HG02943 (cell line): Measurements from ENCODE around the gene LRFN5.
"Not testable (repeated sequence)": the region's sequence is repeated elsewhere in the genome, so short reads cannot be mapped to it uniquely, and the experiment has no call there.

Experiments
- ATAC-seq: cut with Tn5 transposase; IDR thresholded peaks from one replicate; pipeline ENCODE4 v1.9.1; 2021; ENCODE audit warnings: mild to moderate bottlenecking, low read depth, moderate library complexity; ENCODE audit not compliant: unreplicated experiment

The LRFN5 gene

GRCh38 chr14:41873686-41874317 is 267.1 kb downstream of the LRFN5 start:
- ATAC-seq = no peak

- no peak for ATAC-seq
Observed at GRCh38 chr14:41875116-41875515, 268.4 kb downstream of the LRFN5 start.

DNA sequence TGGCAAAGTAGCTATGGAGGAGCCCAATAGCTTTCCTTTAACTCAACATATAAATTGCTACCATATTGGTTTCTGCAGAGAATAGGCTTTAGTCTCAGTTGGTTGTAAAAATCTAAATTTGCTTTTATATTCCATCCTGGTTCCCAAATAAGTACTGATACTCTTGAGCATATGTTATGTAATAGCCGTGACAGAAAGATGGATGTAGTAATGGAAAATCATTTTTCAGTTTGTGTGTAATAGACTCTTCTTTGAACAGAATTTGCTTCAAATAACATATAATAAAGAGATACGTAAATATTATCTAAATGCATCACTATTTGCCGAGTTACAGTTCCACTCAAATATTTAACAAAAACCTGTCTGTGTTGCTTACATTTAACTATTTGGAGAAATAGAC is 271.6 kb downstream of the LRFN5 start:
- no peak for ATAC-seq

DNA sequence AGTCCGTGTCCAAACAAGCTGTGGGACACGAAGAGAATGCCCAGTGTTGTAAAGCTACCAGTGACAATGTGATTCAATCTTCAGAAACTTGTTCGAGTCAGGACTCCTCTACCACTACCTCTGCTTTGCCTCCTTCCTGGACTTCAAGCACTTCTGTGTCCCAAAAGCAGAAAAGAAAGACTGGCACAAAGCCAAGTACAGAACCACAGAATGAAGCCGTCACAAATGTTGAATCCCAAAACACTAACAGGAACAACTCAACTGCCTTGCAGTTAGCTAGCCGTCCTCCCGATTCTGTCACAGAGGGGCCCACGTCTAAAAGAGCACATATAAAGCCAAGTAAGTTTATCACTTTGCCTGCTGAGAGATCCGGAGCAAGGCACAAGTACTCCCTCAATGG is 284.9 kb downstream of the LRFN5 start:
- ATAC-seq = no peak

GRCh38 chr14:41899416-41899815 is 292.7 kb downstream of the LRFN5 start:
- no peak for ATAC-seq

DNA sequence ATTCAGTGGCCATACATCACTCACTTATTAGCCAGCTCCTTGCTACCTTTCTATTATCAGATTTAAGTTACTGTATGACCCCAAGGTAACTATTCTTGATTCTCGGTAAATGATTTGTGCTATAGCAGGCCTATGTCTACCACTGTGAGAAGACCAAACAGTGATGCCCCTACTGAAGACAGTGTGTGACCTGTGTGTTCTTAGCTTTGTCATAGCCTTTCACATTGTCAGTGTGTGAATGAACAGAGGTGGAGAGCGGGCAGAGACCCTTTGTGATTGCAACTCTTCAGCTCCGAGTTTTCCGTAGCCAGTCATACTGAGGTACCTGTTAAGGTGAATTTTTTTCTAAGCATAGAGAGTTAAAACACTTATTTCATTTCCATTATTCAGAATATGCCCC is 294.0 kb downstream of the LRFN5 start:
- ATAC-seq = no peak

GRCh38 chr14:41901089-41901488 is 294.4 kb downstream of the LRFN5 start:
- ATAC-seq = no peak

DNA sequence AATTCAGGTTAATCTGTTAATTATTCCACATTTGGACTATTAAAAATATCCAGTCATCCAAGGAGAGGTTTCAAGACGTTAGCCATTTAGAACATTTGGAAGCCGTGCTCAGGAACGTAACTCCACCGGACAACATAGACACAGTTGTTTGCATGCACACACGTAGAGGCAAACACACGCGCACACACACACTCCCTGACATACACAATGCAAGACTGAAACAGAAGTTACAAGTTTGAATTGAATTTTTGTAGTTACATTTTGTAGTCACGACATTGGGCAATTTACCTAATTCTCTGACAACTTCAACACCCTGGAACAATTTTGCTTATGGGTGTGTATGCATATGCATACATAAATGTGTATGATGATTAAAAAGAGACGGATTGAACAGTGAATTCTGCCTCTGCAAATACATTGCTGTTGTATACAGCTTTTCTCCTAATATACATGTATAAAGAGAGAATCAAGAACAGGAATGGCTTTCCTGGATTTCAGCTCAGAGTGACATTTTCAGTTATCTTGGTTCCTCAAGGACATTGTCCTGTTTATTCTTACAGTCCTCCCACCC is 298.8 kb downstream of the LRFN5 start:
- ATAC-seq = no peak

DNA sequence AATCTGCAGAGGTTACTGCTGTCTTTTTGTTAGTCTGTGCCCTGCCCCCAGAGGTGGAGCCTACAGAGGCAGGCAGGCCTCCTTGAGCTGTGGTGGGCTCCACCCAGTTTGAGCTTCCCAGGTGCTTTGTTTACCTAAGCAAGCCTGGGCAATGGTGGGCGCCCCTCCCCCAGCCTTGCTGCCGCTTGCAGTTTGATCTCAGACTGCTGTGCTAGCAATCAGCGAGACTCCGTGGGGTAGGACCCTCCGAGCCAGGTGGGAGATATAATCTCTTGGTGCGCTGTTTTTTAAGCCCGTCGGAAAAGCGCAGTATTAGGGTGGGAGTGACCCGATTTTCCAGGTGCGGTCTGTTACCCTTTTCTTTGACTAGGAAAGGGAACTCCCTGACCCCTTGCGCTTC is 304.5 kb downstream of the LRFN5 start:
- not testable (repeated sequence) for ATAC-seq

- no peak for ATAC-seq
Observed at GRCh38 chr14:41913398-41913797, 306.7 kb downstream of the LRFN5 start.

- no peak for ATAC-seq
Observed at GRCh38 chr14:41915732-41916131, 309.1 kb downstream of the LRFN5 start.

GRCh38 chr14:41916313-41916712 is 309.6 kb downstream of the LRFN5 start:
- ATAC-seq = no peak

DNA sequence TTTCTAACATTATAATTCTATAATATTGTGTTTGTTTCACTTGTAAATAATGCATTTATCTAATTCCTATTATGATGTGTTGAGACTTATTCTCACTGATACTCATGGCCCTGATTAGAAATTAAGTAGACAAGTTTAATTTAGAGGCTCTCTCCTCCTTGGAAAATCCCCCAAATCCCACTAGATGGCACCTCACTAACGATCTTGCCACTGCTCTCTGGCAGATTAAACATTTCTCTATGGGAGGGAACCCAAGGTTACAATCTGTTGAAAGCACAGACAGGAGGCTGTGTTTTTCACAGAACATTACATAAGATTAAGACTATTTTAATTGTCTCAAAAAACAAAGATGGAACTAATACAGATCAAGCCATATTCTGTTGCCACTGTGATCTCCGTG is 318.7 kb downstream of the LRFN5 start:
- ATAC-seq = no peak

DNA sequence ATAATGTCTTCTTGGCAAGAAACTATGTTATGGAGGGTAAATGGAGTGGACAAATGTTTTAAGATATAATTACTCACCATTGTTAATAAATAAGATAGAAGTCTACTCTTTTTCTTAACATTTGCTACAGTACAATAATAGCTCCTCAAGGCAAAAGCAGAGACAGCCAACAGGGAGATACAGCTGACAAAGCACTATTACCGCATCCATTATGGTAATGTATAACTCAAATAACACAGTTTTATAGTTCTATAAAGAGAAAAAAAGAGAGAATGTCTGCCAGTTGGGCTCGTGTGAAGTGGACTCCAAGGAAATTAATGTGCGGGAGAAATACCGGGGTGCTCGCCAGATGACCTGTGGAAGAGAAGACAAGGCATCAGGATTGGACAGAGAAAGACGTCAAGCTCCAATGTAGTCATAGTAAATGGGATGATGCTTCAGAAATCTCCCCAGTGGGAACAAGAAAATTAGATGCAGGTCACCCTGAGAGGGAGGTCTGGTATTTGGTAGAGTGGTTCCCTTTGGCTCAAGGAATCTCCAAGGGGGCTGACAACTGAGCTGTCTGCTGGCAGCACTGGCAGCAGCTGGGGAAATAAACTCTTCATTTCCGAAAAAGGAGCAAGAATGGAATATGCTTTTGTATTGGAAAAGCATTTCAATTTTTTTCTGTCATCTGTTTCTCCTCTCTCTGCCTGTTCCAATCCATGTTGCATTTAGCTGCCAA is 343.9 kb downstream of the LRFN5 start:
- ATAC-seq = no peak
